Islet of Langerhans (tissue), 1 donor: ENCODE data around the gene SCIMP.
"Not testable (repeated sequence)": the region's sequence is repeated elsewhere in the genome, so short reads cannot be mapped to it uniquely, and the experiment has no call there.

Experiments
- FAIRE-seq: peaks from one replicate; lab custom pipeline; 2011; peaks lifted over from hg19 to GRCh38; lab: Jason Lieb, UNC

Gene SCIMP

GRCh38 chr17:5237541-5238016, 2.9 kb upstream of the SCIMP start:
- FAIRE-seq = no peak

GRCh38 chr17:5236938-5237540, 2.4 kb upstream of the SCIMP start:
- FAIRE-seq = no peak

DNA sequence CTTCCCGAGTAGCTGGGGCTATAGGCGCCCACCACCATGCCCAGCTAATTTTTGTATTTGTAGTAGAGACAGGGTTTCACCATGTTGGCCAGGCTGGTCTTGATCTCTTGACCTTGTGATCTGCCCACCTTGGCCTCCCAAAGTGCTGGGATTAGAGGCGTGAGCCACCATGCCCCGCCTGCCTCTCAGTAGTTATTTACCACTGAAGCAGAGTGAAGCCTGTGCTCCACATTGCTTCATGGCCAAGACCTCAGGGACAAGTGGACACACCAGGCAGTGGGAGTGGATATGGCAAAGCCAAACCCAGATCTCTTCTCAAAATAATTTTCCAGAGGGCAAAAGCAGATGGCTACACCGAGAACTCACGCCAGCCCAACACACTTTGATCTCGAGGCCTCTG, 1.2 kb downstream of the SCIMP start:
- FAIRE-seq = not testable (repeated sequence)

GRCh38 chr17:5226940-5227878, 7.5 kb downstream of the SCIMP start:
- FAIRE-seq = no peak

DNA sequence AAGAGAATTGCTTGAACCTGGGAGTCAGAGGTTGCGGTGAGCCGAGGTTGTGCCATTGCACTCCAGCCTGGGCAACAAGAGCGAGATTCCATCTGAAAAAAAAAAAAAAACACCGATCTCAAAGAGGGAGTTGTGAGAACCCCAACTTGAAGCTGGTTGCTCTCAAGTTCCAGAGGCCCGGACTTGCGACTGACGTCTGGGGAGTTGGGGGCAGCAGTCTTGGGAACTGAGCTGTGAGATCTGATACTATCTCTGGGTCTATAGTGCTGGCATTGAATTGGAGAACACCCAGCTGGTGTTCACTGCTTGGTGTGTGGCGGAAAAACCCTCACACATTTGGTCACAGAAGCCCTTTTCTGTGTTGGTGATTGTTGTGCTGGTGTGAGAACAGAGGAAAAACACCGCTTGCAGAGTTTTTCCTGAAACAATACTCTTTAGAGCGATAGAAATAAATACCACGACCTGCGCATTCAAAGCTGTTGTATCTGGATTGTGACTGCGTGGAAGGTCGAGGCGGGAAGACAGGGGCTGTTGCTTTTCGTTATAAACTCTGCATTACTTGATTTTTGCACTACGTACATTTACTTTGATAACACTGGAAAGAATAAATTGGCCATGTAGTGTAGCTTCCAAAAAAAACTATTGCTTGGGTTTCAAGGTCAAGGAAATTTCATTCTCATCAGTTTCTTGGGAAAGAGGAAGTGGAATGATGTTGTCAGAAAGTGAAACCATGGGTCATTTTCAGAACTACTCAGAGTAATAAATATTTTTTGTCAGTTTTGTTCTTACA, 8.8 kb downstream of the SCIMP start:
- FAIRE-seq = no peak

GRCh38 chr17:5221912-5222311, 12.7 kb downstream of the SCIMP start:
- FAIRE-seq = not testable (repeated sequence)

- no peak for FAIRE-seq
Measured at GRCh38 chr17:5220074-5220473, 14.6 kb downstream of the SCIMP start.

DNA sequence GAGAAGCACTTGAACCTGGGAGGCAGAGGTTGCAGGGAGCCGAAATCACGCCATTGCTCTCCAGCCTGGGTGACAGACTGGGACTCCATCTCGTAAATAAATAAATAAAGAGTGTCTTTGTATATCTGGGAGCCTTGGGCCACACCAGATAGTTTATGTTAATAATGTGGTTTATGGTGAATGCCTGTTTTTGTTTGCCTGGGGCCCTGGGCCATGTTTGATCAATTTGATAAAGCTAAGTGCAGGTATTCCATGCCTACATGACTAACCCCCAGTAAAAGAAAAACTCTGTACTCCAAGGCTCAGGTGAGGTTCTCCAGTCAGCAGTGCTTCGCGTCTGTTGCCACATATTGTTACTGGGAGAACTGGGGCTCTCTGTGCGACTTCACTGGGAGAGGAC, 15.1 kb downstream of the SCIMP start:
- FAIRE-seq = no peak

GRCh38 chr17:5217562-5217961, 17.1 kb downstream of the SCIMP start:
- FAIRE-seq = not testable (repeated sequence)

GRCh38 chr17:5211458-5211857, 23.2 kb downstream of the SCIMP start:
- no peak for FAIRE-seq

GRCh38 chr17:5210614-5211252, 23.9 kb downstream of the SCIMP start:
- no peak for FAIRE-seq

DNA sequence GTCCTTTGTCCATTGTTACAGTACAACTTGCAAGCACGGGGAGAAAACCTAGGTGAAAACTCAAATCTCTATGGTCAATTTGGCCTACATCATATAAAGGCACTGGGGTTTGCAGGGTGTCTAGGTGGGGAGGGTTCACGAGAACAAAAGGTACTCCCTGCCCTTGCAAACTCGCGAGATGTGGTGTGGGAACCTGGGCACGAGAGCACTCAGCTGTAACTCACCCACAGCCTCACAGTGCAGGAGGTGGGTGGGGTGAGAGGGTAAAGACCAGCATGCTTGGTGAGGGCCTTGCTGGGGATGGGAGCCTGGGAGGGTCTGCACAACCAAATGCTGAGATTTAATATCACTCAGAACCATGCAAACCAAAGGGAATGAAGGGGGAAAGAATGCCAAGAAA, 24.6 kb downstream of the SCIMP start:
- no peak for FAIRE-seq

DNA sequence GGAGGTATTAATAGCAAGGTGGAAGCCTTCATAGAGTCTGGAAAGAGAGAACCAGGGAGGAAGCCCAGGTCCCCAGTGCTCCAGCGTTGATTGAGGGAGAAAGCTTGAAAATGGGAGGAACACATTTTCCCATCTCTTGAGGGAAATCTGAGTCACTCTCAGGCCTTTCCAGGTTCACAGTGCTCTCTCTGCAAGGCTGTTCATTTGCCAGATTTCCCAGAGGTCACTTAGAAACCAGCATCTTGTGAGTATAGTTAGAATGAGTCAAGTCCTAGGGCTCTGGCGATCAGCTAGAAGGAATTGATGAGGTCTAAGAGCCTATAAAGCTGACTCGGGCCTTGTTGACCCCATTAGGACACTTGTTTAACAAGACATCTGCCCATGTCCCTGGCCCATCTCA, 25.3 kb downstream of the SCIMP start:
- FAIRE-seq = no peak

GRCh38 chr17:5203908-5204294, 30.8 kb downstream of the SCIMP start:
- no peak for FAIRE-seq

GRCh38 chr17:5203178-5203907, 31.3 kb downstream of the SCIMP start:
- FAIRE-seq = no peak

GRCh38 chr17:5201011-5201410, 33.6 kb downstream of the SCIMP start:
- FAIRE-seq = no peak

DNA sequence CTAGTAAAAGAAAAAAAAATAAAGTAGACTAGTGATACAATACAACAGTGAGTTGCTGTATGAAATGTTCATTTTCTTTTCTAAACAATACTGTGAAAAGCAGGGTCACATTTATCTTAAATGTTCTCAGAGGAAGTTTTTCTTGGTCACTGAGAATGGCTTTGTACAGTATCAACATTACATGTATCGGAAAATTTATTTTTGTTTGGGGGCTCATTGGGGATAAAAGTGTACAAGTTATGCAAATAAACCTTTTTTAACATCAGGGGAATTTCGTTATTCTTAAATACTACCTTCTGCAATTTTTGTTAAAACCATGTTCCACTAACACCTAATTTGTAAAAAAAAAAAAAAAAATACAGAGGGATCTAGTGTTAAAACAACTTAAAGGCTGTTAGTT, 34.3 kb downstream of the SCIMP start:
- FAIRE-seq = no peak

GRCh38 chr17:5198472-5198871, 36.2 kb downstream of the SCIMP start:
- FAIRE-seq = no peak

- FAIRE-seq = no peak
Measured at GRCh38 chr17:5194346-5194745, 40.3 kb downstream of the SCIMP start.

GRCh38 chr17:5191541-5192417, 42.9 kb downstream of the SCIMP start, which contains the start of gene ZNF594:
TSS of gene ZNF594 (minus strand) at chr17:5191868. CDS start at chr17:5184256, 7,612 bp downstream.
- FAIRE-seq = no peak
